Chondrocyte (in vitro differentiated cells): ENCODE data around the gene TBC1D8. TPM values are rescaled to one million over a fixed set of nuclear protein-coding genes. Genes with fewer than 3 reads are reported as not detected.

ENCODE experiments used
- DNase-seq: peaks from one replicate; pipeline ENCODE4 v3.0.0; 2021; ENCODE audit warnings: mixed read lengths, low spot score
- H3K27ac Mint-ChIP-seq: one replicate; pipeline ENCODE4 v1.8.0; 2021; ENCODE audit warnings: mild to moderate bottlenecking, moderate library complexity, mixed read lengths; ENCODE audit not compliant: unreplicated experiment
- H3K27me3 Mint-ChIP-seq: 2 replicates; pipeline ENCODE4 v1.8.0; 2021; ENCODE audit warnings: low read depth, mixed read lengths
- H3K36me3 Mint-ChIP-seq: 2 replicates; pipeline ENCODE4 v1.8.0; 2021; ENCODE audit warnings: low read depth, mixed read lengths
- H3K4me1 Mint-ChIP-seq: 2 replicates; pipeline ENCODE4 v1.8.0; 2021; ENCODE audit warnings: low read depth, mild to moderate bottlenecking, mixed read lengths
- H3K4me3 Mint-ChIP-seq: one replicate; pipeline ENCODE4 v1.8.0; 2021; ENCODE audit warnings: mild to moderate bottlenecking, moderate library complexity, mixed read lengths; ENCODE audit not compliant: unreplicated experiment
- H3K9me3 Mint-ChIP-seq: 2 replicates; pipeline ENCODE4 v1.8.0; 2021; ENCODE audit warnings: low read depth, mixed read lengths
- CTCF ChIP-seq: fragments of 200-600 bp; sonication (generic); IDR thresholded peaks from 2 replicates; pipeline ENCODE4 v1.5.0; 2021; ENCODE audit warnings: antibody characterized with exemption, mild to moderate bottlenecking, moderate library complexity
- total RNA-seq: library from RNA; stranded (reverse); gene quantifications from 3 replicates; pipeline ENCODE4 v1.2.1, GENCODE V29; 2021

TBC1D8 gene
- total RNA-seq, 1 donor from 2014 or later: 8.2 TPM

GRCh38 chr2:101026253-101026701, 124.9 kb downstream of the TBC1D8 start:
- Mint-ChIP-seq H3K27ac (no peak overlapping the region), H3K36me3 (peaks cover 7% of the 10 kb centered on the region), H3K4me1 (no peaks in the 10 kb centered on the region), H3K27me3 (no peaks in the 10 kb centered on the region), H3K4me3 (no peak overlapping the region), H3K9me3 (no peaks in the 10 kb centered on the region)
- TF ChIP-seq CTCF: no peak
- no peak for DNase-seq

GRCh38 chr2:101025561-101025960, 125.6 kb downstream of the TBC1D8 start:
- no peak for TF ChIP-seq CTCF
- Mint-ChIP-seq H3K4me3 (no peak overlapping the region), H3K4me1 (no peaks in the 10 kb centered on the region), H3K36me3 (peaks cover 7% of the 10 kb centered on the region), H3K27ac (no peak overlapping the region), H3K9me3 (no peaks in the 10 kb centered on the region), H3K27me3 (no peaks in the 10 kb centered on the region)
- DNase-seq: no peak

- no peaks in the 10 kb centered on the region for H3K9me3 Mint-ChIP-seq
- H3K4me1 Mint-ChIP-seq: no peaks in the 10 kb centered on the region
- no peak for TF ChIP-seq CTCF
- DNase-seq: no peak
- H3K36me3 Mint-ChIP-seq: peaks cover 4% of the 10 kb centered on the region
- no peaks in the 10 kb centered on the region for H3K27me3 Mint-ChIP-seq
- H3K4me3 Mint-ChIP-seq: no peak overlapping the region
- H3K27ac Mint-ChIP-seq: no peak overlapping the region
Observed at GRCh38 chr2:101023327-101024107, 127.7 kb downstream of the TBC1D8 start.

GRCh38 chr2:101022221-101022620, 129.0 kb downstream of the TBC1D8 start:
- no peaks in the 10 kb centered on the region for H3K4me1 Mint-ChIP-seq

GRCh38 chr2:101018934-101019333, 132.2 kb downstream of the TBC1D8 start:
- no peak for TF ChIP-seq CTCF
- Mint-ChIP-seq H3K4me3 (no peak overlapping the region), H3K27ac (no peak overlapping the region), H3K4me1 (no peaks in the 10 kb centered on the region), H3K27me3 (no peaks in the 10 kb centered on the region), H3K36me3 (peaks cover 3% of the 10 kb centered on the region), H3K9me3 (no peaks in the 10 kb centered on the region)
- DNase-seq: no peak

More at GRCh38 chr2:101022221-101022620, 129.0 kb downstream of the TBC1D8 start:
- Mint-ChIP-seq H3K27me3 (no peaks in the 10 kb centered on the region), H3K9me3 (no peaks in the 10 kb centered on the region), H3K27ac (no peak overlapping the region), H3K4me3 (no peak overlapping the region), H3K36me3 (peaks cover 5% of the 10 kb centered on the region)
- no peak for DNase-seq
- TF ChIP-seq CTCF: no peak
